Measurements from ENCODE around the gene ADAM10. TPM values are rescaled to one million over a fixed set of nuclear protein-coding genes. Genes with fewer than 3 reads are reported as not detected.

The ADAM10 gene
- total RNA-seq, 2 experiments from 2014 or later = 84.3 to 90.4 TPM

GRCh38 chr15:58762285-58762684 is 12.8 kb upstream of the ADAM10 start:
- ChIA-PET CTCF (interaction anchor here (0.9 kb wide), 1 partner anchor 8 kb away, joined by 4 read pairs; the partner anchor contains the start of gene MINDY2), POLR2A (no interaction called here)

- POLR2A ChIA-PET = interaction anchor here (0.6 to 0.8 kb wide), 2 partner anchors 10 to 11 kb away, joined by 3 to 4 read pairs; partner anchors contain the start of genes ADAM10 and MINDY2
- CTCF ChIA-PET = interaction anchor here (1.0 to 2.0 kb wide), 3 partner anchors 10 to 534 kb away, joined by 4 to 5 read pairs (median 5); partner anchors contain the start of gene MINDY2
These were observed 11.5 kb upstream of the ADAM10 start for GRCh38 chr15:58761010-58761388.

- CTCF ChIA-PET = interaction anchor here (1.0 to 2.0 kb wide), 4 partner anchors 10 to 534 kb away, joined by 3 to 5 read pairs (median 4); partner anchors contain the start of gene MINDY2
These were observed 11.0 kb upstream of the ADAM10 start for GRCh38 chr15:58760385-58761009.

GRCh38 chr15:58758141-58758540 is 8.6 kb upstream of the ADAM10 start:
- ChIA-PET POLR2A (interaction anchor here (0.7 kb wide), 1 partner anchor 899 kb away, joined by 9 read pairs; no protein-coding TSS in a partner anchor), CTCF (interaction anchor here (0.7 to 1.4 kb wide), 2 partner anchors 14 to 511 kb away, joined by 3 read pairs; no protein-coding TSS in a partner anchor)

More at GRCh38 chr15:58760385-58761009, 11.0 kb upstream of the ADAM10 start:
- POLR2A ChIA-PET = interaction anchor here (0.6 to 0.8 kb wide), 2 partner anchors 11 kb away, joined by 3 to 4 read pairs; partner anchors contain the start of genes ADAM10 and MINDY2

- CTCF ChIA-PET = interaction anchor here (1.4 kb wide), 1 partner anchor 15 kb away, joined by 5 read pairs; the partner anchor contains the start of gene MINDY2
- POLR2A ChIA-PET = no interaction called here
These were observed 6.4 kb upstream of the ADAM10 start for GRCh38 chr15:58755956-58756355.

DNA sequence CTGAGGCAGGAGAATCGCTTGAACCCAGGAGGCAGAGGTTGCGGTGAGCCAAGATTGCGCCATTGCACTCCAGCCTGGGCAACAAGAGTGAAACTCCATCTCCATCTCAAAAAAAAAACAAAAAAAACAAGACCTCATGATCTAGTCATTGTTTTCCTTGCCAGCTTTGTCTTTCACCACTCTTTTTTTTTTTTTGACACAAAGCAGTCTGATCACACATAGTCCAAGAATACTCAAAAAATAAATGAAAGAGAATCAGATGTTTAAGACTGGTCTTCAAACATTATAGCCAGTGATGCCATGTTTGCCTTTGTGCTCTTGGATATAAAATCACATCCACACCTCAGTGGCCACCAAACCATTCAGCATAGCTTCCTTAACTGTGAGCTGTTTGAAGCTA is 5.8 kb upstream of the ADAM10 start:
- POLR2A ChIA-PET = no interaction called here
- CTCF ChIA-PET = interaction anchor here (1.4 kb wide), 1 partner anchor 16 kb away, joined by 5 read pairs; the partner anchor contains the start of gene MINDY2

DNA sequence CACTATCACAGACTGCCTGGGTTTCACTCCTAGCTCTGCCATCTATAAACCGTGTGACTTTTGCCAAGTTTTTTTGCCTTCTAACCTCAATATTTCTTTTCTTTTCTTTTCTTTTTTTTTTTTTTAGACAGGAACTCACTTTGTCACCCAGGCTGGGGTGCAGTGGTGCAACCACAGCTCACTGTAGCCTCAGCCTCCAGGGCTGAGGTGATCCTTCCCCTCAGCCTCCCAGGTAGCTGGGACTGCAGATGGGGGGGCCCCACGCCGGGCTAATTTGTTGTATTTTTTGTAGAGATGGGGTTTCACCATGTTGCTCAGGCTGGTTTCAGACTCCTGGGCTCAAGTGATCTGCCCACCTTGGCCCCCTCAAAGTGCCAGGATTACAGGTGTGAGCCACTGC is 3.2 kb upstream of the ADAM10 start:
- ChIA-PET POLR2A (interaction anchor here (1.2 kb wide), 1 partner anchor 18 kb away, joined by 3 read pairs; the partner anchor contains the start of gene MINDY2), CTCF (no interaction called here)

DNA sequence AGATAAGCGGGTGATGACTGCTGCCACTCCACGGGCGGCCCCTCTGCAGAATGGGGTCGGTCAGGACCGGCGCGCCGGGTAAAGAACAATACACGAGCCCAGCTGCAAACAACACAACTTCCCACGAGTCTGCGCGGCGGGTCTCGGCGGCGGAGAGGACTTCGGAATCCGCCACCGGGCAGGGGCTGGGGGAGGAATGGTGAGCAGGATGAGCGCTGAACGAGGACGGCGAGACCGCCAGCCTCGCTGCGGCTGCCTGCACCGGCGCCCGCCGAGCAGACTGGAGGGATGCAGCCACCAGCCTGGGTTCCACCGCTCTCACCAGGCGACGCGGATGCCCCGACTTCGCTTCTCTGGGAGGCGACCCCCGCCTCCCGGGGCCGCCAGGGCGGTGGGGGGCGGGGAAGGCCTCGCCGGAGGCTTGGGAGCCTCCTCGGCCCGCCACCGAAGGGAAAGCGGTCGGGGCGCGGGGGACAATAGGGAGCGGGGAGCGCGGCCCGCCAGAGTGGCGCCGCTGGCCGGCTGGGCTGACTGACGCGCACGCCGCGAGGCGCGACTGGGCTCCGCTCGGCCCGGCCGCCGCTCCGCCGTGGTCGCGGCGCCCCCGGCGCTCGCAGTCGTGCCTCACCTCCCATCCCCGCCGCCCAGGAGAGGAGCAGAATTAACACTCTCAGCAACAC is 515 bp downstream of the ADAM10 start:
- POLR2A ChIA-PET = interaction anchor here (0.6 to 1.6 kb wide), 5 partner anchors 12 to 58 kb away, joined by 3 to 22 read pairs (median 3); partner anchors contain the start of gene MINDY2
- CTCF ChIA-PET = interaction anchor here (1.1 to 1.8 kb wide), 3 partner anchors 11 to 273 kb away, joined by 3 to 8 read pairs (median 4); partner anchors contain the start of gene MINDY2

DNA sequence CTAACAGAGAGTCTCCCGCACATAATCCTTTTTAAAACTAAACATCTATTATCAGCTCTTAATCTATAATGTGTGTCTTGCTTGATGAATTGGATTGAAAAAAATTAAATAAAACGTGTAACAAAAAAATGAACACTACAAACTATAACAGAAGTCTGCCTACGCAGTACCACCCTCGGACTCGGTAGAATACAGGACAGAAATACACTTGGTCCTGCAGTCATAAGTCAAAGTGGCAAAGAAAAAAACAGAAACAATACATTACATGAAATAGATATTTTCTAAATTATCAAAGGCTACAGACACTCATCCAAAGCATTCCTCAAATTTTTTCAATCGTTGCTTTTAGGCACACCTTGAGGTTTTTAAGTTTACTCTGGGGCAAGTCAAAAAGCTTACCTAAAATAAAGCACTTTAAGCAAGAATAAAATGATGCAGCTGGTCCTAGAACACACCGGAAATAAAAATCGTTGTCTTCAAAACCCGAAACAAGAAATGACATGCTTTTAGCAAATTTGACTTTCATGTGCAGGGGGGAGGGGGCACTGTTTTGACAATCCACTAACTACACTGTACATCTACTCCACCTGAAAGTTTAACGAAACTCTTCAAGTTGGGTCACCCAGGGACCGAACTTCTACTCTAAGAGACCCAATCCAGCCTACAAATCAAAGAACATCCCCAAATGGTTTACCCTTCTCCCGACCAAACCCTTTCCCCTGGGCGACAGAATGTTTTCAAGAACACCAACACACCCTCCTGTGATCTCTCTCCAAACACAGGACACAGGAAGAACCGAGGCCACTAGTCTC is 1.3 kb downstream of the ADAM10 start:
- POLR2A ChIA-PET = interaction anchor here (0.6 to 1.1 kb wide), 2 partner anchors 23 to 901 kb away, joined by 4 to 7 read pairs; partner anchors contain the start of gene MINDY2
- CTCF ChIA-PET = interaction anchor here (1.1 to 1.2 kb wide), 2 partner anchors 12 to 22 kb away, joined by 3 to 5 read pairs; no protein-coding TSS in a partner anchor

DNA sequence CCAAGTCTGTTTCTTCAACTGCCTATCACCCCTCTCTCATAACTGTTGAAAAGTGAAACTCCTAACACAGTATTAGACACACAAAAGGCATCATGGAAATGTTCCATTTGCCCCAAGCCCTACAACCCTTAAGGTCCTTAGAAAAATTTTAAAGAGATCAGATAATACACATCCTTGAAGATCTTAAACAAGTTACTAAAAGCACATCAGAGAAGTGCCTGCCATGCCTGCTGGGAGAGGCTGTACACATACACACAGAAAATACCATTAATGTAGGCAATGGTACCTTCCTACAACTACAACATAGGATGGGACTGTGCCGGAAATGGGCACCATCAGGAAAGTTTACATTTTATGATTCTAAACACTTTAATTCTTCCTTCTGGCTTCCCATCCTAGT is 3.3 kb downstream of the ADAM10 start:
- POLR2A ChIA-PET = interaction anchor here (1.0 kb wide), 1 partner anchor 24 kb away, joined by 3 read pairs; no protein-coding TSS in a partner anchor
- CTCF ChIA-PET = interaction anchor here (0.9 kb wide), 1 partner anchor 24 kb away, joined by 3 read pairs; no protein-coding TSS in a partner anchor

- ChIA-PET CTCF (no interaction called here), POLR2A (interaction anchor here (0.6 kb wide), 1 partner anchor 70 kb away, joined by 3 read pairs; no protein-coding TSS in a partner anchor)
These were observed 6.5 kb downstream of the ADAM10 start for GRCh38 chr15:58742819-58743502.

DNA sequence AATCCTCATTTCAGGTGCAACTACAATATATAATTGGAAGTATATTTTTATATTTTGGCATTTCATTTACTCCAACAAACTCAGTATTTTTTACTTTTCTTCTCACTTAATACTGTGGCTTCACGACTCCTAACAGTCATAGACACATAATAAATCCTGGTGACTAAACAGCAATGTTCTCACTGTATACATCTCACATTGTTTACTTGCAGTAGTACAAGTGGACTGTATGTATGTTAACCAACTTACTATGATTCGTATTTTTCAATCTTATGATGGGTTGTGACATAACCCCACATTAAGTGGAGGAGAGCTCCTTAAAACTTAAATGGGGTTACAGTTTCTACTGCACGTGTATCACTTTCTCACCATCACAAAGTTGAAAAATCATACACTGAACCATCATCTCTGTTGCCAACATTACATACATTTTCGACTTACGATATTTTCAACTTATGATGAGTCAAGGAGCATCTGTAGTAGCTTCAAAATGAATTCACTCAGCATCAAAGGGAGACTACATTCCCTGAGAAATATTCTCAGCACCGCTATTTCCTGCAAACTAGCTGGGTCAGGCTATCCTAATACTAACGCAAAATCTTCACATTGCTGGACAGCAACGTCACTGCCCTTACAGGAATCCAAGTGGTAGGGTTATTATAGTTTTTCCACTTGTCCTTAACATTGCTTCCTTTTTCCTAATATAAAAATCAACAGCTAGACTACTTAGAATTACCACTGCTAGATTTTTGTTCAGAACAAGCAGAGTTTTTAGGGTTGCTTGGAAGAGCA is 7.3 kb downstream of the ADAM10 start:
- POLR2A ChIA-PET = no interaction called here

GRCh38 chr15:58741032-58741431 is 8.5 kb downstream of the ADAM10 start:
- POLR2A ChIA-PET = no interaction called here
- CTCF ChIA-PET = no interaction called here

More for the DNA sequence above, 7.3 kb downstream of the ADAM10 start:
- CTCF ChIA-PET = no interaction called here

GRCh38 chr15:58740436-58740835 is 9.1 kb downstream of the ADAM10 start:
- ChIA-PET CTCF (no interaction called here), POLR2A (no interaction called here)

DNA sequence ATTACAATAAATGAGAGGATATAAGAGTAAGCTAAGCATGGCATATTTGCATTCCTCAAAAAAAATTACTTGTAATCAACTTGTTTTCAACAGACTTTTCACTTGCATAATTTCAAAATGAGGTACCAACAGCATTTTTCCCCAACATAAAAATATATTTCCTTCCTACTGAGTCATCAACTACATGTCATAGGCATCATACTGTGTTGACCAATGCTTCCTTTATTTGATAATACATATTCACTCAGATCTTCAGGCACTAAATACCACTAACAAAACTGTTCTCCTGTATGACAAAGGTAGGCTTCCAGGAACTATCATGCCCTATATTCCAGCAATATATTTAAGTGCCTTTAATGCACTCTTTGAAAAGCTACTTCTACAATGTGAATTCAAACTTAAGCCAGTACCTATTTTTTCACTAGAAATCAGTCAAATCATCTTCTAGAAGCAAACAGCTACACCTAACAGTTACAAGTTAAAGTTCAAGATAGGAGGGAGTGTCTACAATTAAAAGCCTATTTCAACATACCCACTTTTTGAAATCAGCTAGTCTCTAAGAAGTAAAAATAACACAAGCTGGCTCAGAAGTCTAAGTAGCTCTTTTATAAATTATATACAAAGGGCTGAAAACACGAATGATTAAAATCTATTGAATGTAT is 11.3 kb downstream of the ADAM10 start:
- POLR2A ChIA-PET = no interaction called here
- CTCF ChIA-PET = no interaction called here

DNA sequence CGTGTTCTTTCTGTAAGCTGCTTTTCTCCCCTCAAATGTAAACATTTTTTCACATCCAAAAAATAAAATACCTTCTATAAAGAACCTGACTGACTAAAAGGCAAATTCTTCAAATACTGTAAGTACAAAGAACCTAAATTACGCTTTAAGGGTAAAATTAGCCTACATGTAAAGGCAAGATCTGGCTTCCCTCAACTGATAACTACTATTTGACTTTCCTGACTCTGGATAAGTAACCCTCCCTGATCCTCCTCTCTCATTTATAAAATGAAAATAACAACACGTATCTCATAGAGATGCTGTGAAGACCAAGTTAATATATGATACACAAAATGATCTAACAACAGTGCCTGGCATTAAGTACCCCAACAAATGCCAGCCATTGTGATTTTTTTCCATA is 12.2 kb downstream of the ADAM10 start:
- ChIA-PET CTCF (no interaction called here), POLR2A (no interaction called here)

- POLR2A ChIA-PET = no interaction called here
- CTCF ChIA-PET = no interaction called here
These were observed 13.4 kb downstream of the ADAM10 start for GRCh38 chr15:58736018-58736643.
